G401 (cell line): ENCODE measurements around the gene PSEN1. TPM values are rescaled to one million over a fixed set of nuclear protein-coding genes. Genes with fewer than 3 reads are reported as not detected.
"Not testable (repeated sequence)": the region's sequence is repeated elsewhere in the genome, so short reads cannot be mapped to it uniquely, and the experiment has no call there.

Experiments
- DNase-seq: peaks from one replicate; pipeline ENCODE4 v3.0.0-alpha.2; 2015; ENCODE audit warnings: low spot score
- in situ Hi-C: cut with HindIII; loops from 2 replicates; pipeline ENCODE4 v1.10.0; 2016; ENCODE audit warnings: low sequenced_read_pairs, mixed read lengths
- total RNA-seq: library from RNA; depleted of rRNA; stranded (reverse); fragments of >200 nt; shearing (Covaris generic); gene quantifications from 2 replicates; pipeline ENCODE4 v1.2.3, GENCODE V29; 2014

Gene PSEN1
- total RNA-seq, 1 experiment from 2014 or later, result 38.7 TPM

- DNase-seq, result no peak
- in situ Hi-C loops, result no loop called here
Observed at GRCh38 chr14:73153272-73153671, 17.0 kb downstream of the PSEN1 start.

- DNase-seq, result no peak
- in situ Hi-C loops, result no loop called here
Observed at GRCh38 chr14:73162251-73162650, 25.9 kb downstream of the PSEN1 start.

- DNase-seq, result no peak
- in situ Hi-C loops, result no loop called here
Observed at GRCh38 chr14:73166399-73166798, 30.1 kb downstream of the PSEN1 start.

GRCh38 chr14:73167727-73168126 lies 31.4 kb downstream of the PSEN1 start:
- DNase-seq, result no peak
- in situ Hi-C loops, result no loop called here

- in situ Hi-C loops, result no loop called here
- DNase-seq, result no peak
Observed at GRCh38 chr14:73168274-73168673, 32.0 kb downstream of the PSEN1 start.

- in situ Hi-C loops, result no loop called here
- no peak for DNase-seq
Observed at GRCh38 chr14:73168691-73169090, 32.4 kb downstream of the PSEN1 start.

GRCh38 chr14:73169855-73170254 lies 33.5 kb downstream of the PSEN1 start:
- in situ Hi-C loops, DNase-seq: not testable (repeated sequence)

GRCh38 chr14:73170686-73171085 lies 34.4 kb downstream of the PSEN1 start:
- in situ Hi-C loops, result no loop called here
- DNase-seq, result no peak

- in situ Hi-C loops, result no loop called here
- DNase-seq, result no peak
Observed at GRCh38 chr14:73172500-73172899, 36.2 kb downstream of the PSEN1 start.

GRCh38 chr14:73173092-73173735 lies 36.9 kb downstream of the PSEN1 start:
- DNase-seq, result peak; percentile 55
- in situ Hi-C loops, result no loop called here

GRCh38 chr14:73176685-73177084 lies 40.4 kb downstream of the PSEN1 start:
- DNase-seq, result no peak
- in situ Hi-C loops, result no loop called here

GRCh38 chr14:73180385-73180805 lies 44.1 kb downstream of the PSEN1 start:
- in situ Hi-C loops, result no loop called here
- DNase-seq, result no peak

- in situ Hi-C loops, DNase-seq: not testable (repeated sequence)
Observed at GRCh38 chr14:73180969-73181368, 44.7 kb downstream of the PSEN1 start.

GRCh38 chr14:73188501-73188911 lies 52.2 kb downstream of the PSEN1 start:
- in situ Hi-C loops, result no loop called here
- DNase-seq, result no peak

DNA sequence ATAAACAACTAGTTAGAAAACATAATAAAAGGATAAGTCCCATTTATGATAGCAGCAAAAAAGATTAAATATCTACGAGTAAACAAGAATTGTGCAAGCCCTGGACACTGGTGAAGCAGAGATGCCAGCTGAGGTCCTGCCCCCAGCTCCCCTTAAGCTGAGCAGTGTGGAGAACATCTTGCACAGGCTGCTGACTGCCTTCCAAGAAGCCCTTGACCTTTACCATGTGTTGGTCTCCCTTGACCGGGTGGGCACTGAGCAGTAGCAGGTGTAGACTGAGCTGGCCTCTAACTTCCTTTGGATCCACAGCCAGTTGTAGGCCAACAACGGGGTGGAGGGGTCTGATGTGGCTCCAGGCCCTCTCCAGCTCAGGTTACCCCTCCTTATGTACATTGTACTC lies 53.3 kb downstream of the PSEN1 start:
- in situ Hi-C loops, result no loop called here
- DNase-seq, result no peak

DNA sequence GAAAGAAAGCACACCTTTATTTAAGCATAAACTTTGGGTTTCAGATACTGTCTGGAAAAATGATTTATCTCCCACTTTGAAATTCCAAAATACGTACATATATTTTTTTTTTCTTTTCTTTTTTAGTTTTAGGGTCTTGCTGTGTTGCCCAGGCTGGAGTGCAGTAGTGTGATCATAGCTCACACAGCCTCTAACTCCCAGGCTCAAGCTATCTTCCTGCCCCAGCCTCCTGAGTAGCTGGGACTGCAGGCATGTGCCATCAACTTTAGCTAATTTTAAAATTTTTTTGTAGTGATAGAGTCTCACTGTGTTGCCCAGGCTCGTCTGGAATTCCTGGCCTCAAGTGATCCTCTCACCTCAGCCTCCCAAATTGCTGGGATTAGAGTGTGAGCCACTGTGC lies 55.1 kb downstream of the PSEN1 start:
- no peak for DNase-seq
- in situ Hi-C loops, result no loop called here

DNA sequence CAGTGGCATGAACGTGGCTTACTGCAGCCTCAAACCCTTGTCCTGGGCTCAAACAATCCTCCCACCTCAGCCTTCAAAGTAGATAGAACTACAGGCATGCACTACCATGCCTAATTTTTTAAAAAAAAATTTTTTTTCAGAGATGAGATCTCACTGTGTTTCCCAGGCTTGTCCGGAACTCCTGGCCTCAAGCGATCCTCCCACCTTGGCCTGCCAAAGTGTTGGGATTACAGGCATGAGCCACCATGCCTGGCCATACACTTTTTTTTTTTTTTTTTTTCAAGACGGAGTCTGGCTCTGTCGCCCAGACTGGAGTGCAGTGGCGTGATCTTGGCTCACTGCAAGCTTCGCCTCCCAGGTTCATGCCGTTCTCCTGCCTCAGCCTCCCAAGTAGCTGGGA lies 58.0 kb downstream of the PSEN1 start:
- DNase-seq, in situ Hi-C loops: not testable (repeated sequence)

- in situ Hi-C loops, result no loop called here
- DNase-seq, result no peak
Observed at GRCh38 chr14:73198253-73198652, 61.9 kb downstream of the PSEN1 start.

DNA sequence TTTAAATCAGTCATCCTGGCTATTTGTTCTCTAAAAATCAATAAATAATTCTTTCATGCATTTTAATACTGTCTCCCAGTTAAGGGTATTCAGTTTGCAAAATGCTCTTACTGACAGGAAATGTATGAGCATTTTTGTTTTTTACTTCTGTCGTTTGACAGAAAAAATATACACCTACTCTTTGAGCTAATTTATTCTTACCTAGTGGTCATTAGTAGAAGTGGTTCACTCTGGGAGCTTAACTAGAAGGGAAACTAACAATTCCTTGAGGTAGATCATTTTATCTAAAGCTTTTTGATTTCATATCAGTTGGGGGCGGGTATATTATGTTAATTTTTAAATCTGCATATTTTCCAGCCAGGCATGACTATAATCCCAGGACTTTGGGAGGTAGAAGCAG lies 67.2 kb downstream of the PSEN1 start:
- in situ Hi-C loops, result no loop called here

DNA sequence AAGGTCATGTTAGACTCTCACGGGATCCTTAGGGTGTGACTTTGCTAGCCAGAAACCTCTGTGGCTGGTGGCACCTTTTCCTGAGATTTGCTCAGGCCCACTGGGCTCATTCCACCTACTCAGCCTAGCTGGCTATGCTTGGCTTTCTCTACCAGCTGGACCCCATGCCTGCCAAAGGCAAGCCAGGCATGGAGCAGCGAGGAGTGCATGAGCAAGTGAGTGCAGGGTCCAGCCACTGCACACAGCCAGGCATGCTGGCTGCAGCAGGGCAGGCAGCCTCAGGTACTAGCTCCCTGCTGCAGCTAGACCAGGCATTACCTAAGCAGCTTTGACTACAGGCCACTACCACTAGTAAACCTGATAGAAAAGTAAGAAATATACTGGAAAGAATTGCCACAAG lies 71.3 kb downstream of the PSEN1 start:
- in situ Hi-C loops, result no loop called here
- no peak for DNase-seq

More for the DNA sequence above, 67.2 kb downstream of the PSEN1 start:
- no peak for DNase-seq

GRCh38 chr14:73208390-73208789 lies 72.1 kb downstream of the PSEN1 start:
- in situ Hi-C loops, result no loop called here
- DNase-seq, result no peak
